ENCODE data around the gene GMCL2.

GRCh38 chr5:178218237-178218776 lies 31.1 kb upstream of the GMCL2 start:
- TF ChIP-seq CTCF (conservative IDR thresholded peaks at IDR 0.05; ENCODE audit: low read depth, low read length) (no peak), EZH2phosphoT487 (IDR thresholded peaks at IDR 0.05; ENCODE audit: borderline replicate concordance, low read length) (no peak)
